ENCODE measurements around the gene STX7.
A peak's percentile ranks its signal among the peaks of the same experiment; 100 is the strongest.

The STX7 gene

DNA sequence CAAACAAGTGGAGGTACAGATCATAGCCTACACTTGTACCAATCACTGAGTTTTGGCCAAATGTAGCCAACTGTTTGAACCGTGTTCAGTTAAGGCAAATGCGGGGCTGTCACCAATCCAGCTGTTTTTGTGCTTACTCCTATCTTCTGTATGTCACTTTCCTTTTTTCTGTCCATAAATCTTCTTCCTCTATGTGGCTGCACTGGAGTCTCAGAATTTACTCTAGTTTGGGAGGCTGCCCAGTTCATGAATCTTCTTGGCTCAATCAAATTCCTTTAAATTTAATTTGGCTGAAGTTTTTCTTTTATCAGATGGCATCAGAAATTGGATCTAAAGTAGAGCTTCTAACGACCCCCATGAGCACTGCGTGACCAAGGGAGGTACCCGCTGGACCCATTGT, 11.7 kb upstream of the STX7 start:
- Mint-ChIP-seq H3K36me3 (no peaks in the 10 kb centered on the region), H3K27me3 (peaks cover 3% of the 10 kb centered on the region), H3K9me3 (no peaks in the 10 kb centered on the region), H3K27ac (no peak overlapping the region), H3K4me3 (no peak overlapping the region), H3K4me1 (peaks cover 2% of the 10 kb centered on the region)
- no peak for DNase-seq (ENCODE audit: low spot score in 2 of 2)
- no peak for ATAC-seq (ENCODE audit: low read depth)

DNA sequence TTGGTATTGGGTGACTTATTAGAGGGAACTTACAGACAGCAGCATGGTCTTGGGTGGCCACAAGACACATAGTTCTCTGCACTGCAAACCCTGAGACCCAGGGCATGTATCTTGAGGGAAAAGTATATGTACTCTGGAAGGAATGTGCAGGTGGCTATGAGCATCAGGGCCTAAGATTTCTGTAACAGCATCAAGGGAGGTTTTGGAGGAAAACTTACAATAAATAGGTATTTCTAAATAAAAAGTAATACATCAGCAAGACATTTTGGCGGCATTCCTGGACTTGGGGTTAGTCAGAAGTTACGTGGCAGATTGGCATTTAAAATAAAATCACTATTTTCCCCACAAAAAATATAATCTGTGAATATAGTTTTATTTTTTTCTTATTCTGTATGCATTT, 8.0 kb upstream of the STX7 start:
- no peak for ATAC-seq (ENCODE audit: low read depth)
- H3K27me3 Mint-ChIP-seq: no peaks in the 10 kb centered on the region

DNA sequence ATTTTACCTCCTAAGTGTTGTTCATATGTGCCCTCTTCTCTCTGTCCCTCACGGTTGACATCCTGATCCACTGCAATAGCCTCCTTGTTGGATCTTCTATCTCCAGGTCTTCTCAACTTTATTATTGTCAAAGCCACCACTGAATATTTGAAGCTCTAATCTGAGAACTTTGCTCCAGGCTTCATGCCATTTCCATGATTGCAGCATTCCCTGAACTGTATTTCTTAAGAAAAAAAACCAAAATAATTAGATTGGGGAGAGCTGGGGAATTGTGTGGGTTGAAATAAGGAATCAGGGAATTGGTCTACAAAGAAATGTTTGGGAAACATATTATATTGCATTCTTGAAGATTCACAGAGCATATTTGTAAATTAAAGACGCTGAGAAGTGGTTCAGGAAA, 2.5 kb upstream of the STX7 start:
- no peaks in the 10 kb centered on the region for H3K27me3 Mint-ChIP-seq
- H3K4me3 Mint-ChIP-seq: no peak overlapping the region
- no peak overlapping the region for H3K27ac Mint-ChIP-seq
- no peak for DNase-seq (ENCODE audit: low spot score in 2 of 2)
- ATAC-seq (ENCODE audit: low read depth): no peak
- H3K36me3 Mint-ChIP-seq: peaks cover 10% of the 10 kb centered on the region
- peaks cover 25% of the 10 kb centered on the region for H3K4me1 Mint-ChIP-seq
- no peaks in the 10 kb centered on the region for H3K9me3 Mint-ChIP-seq

More for the DNA sequence above, 8.0 kb upstream of the STX7 start:
- no peak overlapping the region for H3K4me3 Mint-ChIP-seq
- no peaks in the 10 kb centered on the region for H3K36me3 Mint-ChIP-seq
- DNase-seq (ENCODE audit: low spot score in 2 of 2): no peak
- no peaks in the 10 kb centered on the region for H3K4me1 Mint-ChIP-seq
- no peak overlapping the region for H3K27ac Mint-ChIP-seq
- H3K9me3 Mint-ChIP-seq: no peaks in the 10 kb centered on the region

DNA sequence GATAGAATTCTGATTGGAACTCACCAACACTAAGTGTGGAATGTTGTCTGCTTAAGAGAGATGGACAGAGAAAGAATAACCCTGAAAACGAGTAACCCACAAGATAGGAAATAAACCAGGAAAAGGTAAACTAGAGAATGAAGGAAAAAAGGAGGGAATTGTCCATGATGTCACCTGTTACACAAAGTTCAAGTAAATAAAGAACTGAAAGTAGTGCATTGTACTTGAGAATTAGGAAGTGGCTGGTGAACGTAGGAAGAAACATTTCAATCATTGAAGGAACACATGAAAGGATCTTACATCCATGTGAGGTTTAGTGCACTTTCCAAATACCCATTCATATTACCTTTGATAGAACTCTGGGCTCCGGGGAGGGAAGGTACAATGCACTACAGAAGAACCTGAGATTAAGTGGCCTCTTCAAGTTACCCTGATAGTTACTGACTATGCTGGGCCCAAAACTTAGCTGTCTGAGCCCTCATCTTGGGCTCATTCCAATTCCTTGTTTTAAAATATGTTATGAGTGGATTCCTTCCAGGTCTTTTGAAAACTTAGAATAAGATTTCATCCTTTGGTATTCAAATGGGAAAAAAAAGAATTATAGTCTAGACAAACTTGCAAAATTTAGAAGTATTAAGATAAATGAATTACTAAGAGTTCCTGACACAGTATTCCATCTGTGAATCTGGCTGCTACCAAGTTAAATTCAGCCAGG, 1.1 kb upstream of the STX7 start:
- peak overlapping the region; percentile 90 for H3K27ac Mint-ChIP-seq
- no peaks in the 10 kb centered on the region for H3K9me3 Mint-ChIP-seq
- no peak for DNase-seq (ENCODE audit: low spot score in 2 of 2)
- peak overlapping the region; percentile 99 for H3K4me3 Mint-ChIP-seq
- no peaks in the 10 kb centered on the region for H3K27me3 Mint-ChIP-seq
- ATAC-seq (ENCODE audit: low read depth): no peak
- peaks cover 32% of the 10 kb centered on the region for H3K4me1 Mint-ChIP-seq
- H3K36me3 Mint-ChIP-seq: peaks cover 12% of the 10 kb centered on the region

DNA sequence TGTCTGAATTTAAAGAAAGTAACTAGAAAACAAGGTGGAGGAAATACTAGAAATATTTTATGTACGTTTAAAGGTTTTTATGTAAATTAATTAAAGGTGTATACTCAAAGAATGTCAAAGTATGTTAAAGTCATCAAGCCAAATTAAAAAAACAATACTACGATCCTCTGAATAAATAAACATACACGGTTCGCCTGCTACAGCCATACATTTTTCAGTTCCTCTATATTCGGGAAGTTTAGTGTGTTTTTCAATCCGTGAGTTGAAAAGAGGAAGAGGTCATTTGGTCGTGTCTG, 626 bp downstream of the STX7 start:
- H3K36me3 Mint-ChIP-seq: peaks cover 26% of the 10 kb centered on the region
- no peaks in the 10 kb centered on the region for H3K27me3 Mint-ChIP-seq
- peak overlapping the region; percentile 90 for H3K27ac Mint-ChIP-seq
- H3K9me3 Mint-ChIP-seq: no peaks in the 10 kb centered on the region
- no peak for DNase-seq (ENCODE audit: low spot score in 2 of 2)
- H3K4me1 Mint-ChIP-seq: peaks cover 49% of the 10 kb centered on the region
- ATAC-seq (ENCODE audit: low read depth): no peak
- H3K4me3 Mint-ChIP-seq: peak overlapping the region; percentile 99

DNA sequence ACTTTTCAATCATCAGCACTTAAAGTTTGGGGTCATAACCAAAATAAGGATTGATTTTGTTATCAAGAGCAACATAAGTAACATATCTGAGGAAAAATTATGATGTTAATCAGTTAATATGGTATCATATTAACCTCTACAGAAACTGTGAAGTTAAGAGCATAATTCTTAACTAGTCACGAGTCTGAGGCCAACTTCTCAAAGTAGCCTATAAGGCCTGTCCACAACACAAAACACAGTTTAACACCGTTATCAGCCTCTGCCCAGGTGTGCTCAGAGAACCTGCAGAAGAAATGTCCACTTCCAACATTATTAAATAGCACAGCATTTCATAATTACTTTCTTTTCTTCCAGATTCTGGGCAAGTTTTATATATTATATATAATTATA, 1.1 kb downstream of the STX7 start:
- H3K36me3 Mint-ChIP-seq: peaks cover 29% of the 10 kb centered on the region
- DNase-seq (ENCODE audit: low spot score in 2 of 2) (no peak), ATAC-seq (ENCODE audit: low read depth) (no peak)
- H3K27me3 Mint-ChIP-seq: no peaks in the 10 kb centered on the region
- H3K9me3 Mint-ChIP-seq: no peaks in the 10 kb centered on the region
- H3K4me3 Mint-ChIP-seq: peak overlapping the region; percentile 99
- H3K27ac Mint-ChIP-seq: peak overlapping the region; percentile 90
- H3K4me1 Mint-ChIP-seq: peaks cover 52% of the 10 kb centered on the region

DNA sequence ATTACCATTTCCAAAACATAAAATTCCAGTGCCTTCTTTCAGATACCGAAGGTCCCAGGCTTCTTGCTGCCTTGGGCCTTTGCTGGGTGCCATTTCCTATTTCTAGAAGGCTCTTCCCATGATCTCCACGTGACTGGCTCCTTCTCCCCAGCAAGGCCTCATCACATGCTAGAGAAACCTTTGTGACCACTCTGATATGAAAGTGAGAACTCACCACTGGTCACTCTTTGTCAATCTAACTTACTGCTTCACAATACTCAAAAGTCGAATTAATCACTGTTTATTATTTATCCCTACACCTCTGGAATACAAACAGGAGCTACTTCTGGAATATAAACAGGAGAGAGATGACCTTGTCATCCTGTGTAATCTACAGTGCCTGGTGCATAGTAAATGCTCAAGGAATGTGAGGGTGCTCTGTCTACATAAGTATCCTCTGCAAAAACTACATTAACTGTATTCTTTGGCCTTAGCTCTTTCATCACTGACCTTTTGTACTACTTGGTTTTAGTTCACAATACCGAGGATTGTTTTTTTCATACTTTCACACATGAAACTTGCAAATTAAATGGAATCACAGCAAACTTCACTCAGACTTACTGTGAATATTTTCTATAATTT, 1.6 kb downstream of the STX7 start:
- DNase-seq (ENCODE audit: low spot score in 2 of 2) (no peak), ATAC-seq (ENCODE audit: low read depth) (no peak)
- Mint-ChIP-seq H3K9me3 (no peaks in the 10 kb centered on the region), H3K4me1 (peaks cover 57% of the 10 kb centered on the region), H3K27me3 (no peaks in the 10 kb centered on the region), H3K4me3 (peak overlapping the region; percentile 99), H3K27ac (peak overlapping the region; percentile 90), H3K36me3 (peaks cover 34% of the 10 kb centered on the region)

DNA sequence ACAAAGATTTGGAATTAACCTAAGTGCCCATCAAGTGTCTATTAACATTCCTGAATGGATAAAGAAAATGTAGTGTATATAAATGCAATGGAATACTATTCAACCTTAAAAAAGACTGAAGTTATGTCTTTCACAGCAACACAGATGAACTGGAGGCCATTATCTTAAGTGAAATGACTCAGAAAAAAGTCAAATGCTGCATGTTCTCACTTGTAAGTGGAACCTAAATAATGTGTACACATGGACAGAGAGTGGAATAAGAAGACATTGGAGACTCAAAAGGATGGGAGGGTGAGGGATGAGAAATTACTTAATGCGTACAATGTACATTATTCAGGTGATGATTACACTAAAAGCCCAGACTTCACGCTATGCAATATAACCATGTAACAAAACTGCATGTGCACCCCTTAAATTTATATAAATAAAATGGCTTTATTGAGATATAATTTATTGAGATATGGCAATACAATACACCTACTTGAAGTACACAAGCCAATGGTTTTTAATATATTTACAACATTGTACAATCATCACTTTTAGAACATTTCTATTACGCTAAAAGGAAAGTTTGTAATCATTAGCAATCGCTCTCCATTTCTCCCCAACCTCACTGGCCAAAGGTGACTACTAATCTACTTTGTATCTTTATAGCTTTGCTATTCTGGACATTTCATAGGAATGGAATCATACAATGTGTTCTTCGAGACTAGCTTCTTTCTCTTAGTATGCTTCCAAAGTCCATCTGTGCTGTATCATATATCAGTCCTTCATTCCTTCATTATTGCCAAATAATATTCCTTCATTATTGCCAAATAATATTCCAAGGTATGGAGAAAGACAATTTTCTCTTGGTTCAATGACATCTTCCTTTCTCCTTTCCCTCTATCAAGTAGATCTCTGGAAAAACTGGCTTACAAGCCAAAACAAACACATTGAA, 5.8 kb downstream of the STX7 start:
- DNase-seq (ENCODE audit: low spot score in 2 of 2) (no peak), ATAC-seq (ENCODE audit: low read depth) (no peak)
- Mint-ChIP-seq H3K36me3 (peaks cover 44% of the 10 kb centered on the region), H3K27ac (peak overlapping the region; percentile 70), H3K27me3 (no peaks in the 10 kb centered on the region), H3K4me3 (peak overlapping the region; percentile 72), H3K4me1 (peaks cover 62% of the 10 kb centered on the region), H3K9me3 (no peaks in the 10 kb centered on the region)

DNA sequence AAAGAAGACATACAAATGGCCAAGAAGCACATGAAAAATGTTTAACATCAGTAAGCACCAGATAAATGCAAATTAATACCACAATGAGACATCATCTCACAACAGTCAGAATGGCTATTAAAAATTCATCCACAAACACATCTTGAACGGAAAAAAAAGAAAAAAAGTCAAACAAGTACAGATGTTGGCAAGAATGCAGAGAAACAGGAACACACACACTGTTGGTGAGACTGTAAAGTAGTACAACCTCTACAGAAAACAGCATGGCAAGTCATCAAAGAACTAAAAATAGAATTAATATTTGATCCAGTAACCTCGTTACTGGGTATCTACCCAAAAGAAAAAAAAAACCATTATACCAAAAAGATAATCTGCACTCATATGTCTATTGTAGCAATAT, 6.5 kb downstream of the STX7 start:
- H3K4me1 Mint-ChIP-seq: peaks cover 66% of the 10 kb centered on the region
- ATAC-seq (ENCODE audit: low read depth): no peak
- peak overlapping the region; percentile 72 for H3K4me3 Mint-ChIP-seq
- H3K9me3 Mint-ChIP-seq: no peaks in the 10 kb centered on the region
- H3K27ac Mint-ChIP-seq: peak overlapping the region; percentile 70
- peaks cover 49% of the 10 kb centered on the region for H3K36me3 Mint-ChIP-seq
- no peaks in the 10 kb centered on the region for H3K27me3 Mint-ChIP-seq
- DNase-seq (ENCODE audit: low spot score in 2 of 2): no peak

DNA sequence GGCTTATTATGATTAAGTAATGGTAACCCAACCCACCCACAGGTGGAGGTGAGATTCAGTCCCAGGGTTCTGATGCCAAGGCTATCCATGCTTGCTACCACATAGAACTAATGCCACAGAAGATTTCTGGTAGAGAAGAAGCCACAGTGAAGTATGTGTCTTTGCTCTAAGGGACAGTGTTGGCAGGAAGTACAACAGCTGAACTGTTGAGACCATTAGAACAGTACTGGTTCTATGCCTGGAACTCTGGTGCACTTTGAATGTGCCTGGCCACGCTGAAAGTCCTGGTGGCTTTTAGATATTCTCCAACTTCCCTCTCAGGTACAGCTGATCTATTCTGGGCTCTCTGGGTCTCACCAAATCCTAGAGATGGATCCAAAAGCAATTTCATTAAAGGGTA, 7.8 kb downstream of the STX7 start:
- DNase-seq (ENCODE audit: low spot score in 2 of 2) (no peak), ATAC-seq (ENCODE audit: low read depth) (no peak)
- Mint-ChIP-seq H3K27me3 (no peaks in the 10 kb centered on the region), H3K9me3 (no peaks in the 10 kb centered on the region), H3K27ac (peak overlapping the region; percentile 70), H3K36me3 (peaks cover 46% of the 10 kb centered on the region), H3K4me3 (peak overlapping the region; percentile 59), H3K4me1 (peaks cover 67% of the 10 kb centered on the region)

DNA sequence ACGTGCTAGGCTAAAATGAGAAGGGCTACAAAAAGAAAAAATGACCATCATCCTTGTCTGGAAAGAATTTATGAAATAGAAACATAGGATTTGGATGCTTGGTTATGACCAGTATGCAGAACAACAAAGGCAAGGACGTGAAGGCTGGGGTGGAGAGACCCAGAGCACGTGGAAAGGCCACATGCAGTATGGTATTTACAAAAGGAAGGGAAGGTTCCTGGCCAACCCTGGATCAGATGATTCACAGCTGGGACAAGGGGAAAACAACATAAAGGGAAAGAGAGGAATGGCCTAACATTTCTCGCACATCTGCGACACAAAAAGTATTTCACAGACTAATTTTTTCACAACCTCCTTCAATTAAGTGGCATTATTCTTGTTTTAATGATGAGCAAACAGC, 8.2 kb downstream of the STX7 start:
- ATAC-seq (ENCODE audit: low read depth) (no peak), DNase-seq (ENCODE audit: low spot score in 2 of 2) (no peak)
- H3K4me3 Mint-ChIP-seq: peak overlapping the region; percentile 59
- H3K27ac Mint-ChIP-seq: peak overlapping the region; percentile 70
- peaks cover 49% of the 10 kb centered on the region for H3K36me3 Mint-ChIP-seq
- peaks cover 68% of the 10 kb centered on the region for H3K4me1 Mint-ChIP-seq
- H3K9me3 Mint-ChIP-seq: no peaks in the 10 kb centered on the region
- no peaks in the 10 kb centered on the region for H3K27me3 Mint-ChIP-seq

DNA sequence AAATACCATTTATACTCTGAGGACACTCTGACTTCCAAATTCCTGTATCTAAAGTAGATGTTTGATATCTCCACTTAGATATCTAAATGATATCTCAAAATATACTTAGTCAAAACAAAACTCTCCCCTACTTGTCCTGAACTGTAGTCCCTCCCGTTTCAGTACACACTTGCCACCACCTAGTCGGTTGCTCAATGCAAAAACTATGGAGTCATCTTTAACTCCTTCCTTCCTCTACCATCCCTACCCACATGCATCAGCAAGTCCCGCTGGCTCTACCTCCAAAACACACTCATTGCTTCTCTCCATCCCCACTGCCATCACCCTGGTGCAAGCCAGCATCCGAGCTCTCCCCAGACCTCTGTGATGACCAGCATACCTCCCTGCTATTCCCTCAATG, 13.2 kb downstream of the STX7 start:
- Mint-ChIP-seq H3K36me3 (peaks cover 45% of the 10 kb centered on the region), H3K27ac (peak overlapping the region; percentile 87), H3K4me3 (peak overlapping the region; percentile 78), H3K4me1 (peaks cover 57% of the 10 kb centered on the region), H3K9me3 (peaks cover 2% of the 10 kb centered on the region), H3K27me3 (no peaks in the 10 kb centered on the region)
- ATAC-seq (ENCODE audit: low read depth) (no peak), DNase-seq (ENCODE audit: low spot score in 2 of 2) (no peak)

DNA sequence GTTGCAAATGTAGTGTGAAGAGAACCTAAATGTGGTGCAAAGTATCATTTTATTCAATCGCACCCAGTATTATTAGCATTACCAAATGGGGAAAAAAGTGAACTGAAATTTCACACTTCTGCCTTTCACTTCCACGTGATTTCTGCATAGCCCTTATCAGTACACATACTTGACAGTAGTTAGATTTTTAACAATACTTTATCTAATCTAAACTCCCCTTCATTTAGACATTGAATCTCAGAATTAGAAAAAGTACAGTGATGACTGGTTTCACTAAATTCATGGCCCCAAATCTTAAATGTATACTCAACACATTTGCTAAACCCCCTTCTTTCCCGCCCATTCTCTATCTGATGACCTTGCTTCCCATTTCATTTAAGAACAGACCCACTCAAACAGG, 14.3 kb downstream of the STX7 start:
- Mint-ChIP-seq H3K36me3 (peaks cover 48% of the 10 kb centered on the region), H3K4me3 (peak overlapping the region; percentile 68), H3K27ac (peak overlapping the region; percentile 87), H3K9me3 (peaks cover 2% of the 10 kb centered on the region), H3K27me3 (no peaks in the 10 kb centered on the region), H3K4me1 (peaks cover 55% of the 10 kb centered on the region)
- ATAC-seq (ENCODE audit: low read depth) (peak; percentile 87), DNase-seq (ENCODE audit: low spot score in 2 of 2) (peak in 1 of 2 donors; percentile 25)

DNA sequence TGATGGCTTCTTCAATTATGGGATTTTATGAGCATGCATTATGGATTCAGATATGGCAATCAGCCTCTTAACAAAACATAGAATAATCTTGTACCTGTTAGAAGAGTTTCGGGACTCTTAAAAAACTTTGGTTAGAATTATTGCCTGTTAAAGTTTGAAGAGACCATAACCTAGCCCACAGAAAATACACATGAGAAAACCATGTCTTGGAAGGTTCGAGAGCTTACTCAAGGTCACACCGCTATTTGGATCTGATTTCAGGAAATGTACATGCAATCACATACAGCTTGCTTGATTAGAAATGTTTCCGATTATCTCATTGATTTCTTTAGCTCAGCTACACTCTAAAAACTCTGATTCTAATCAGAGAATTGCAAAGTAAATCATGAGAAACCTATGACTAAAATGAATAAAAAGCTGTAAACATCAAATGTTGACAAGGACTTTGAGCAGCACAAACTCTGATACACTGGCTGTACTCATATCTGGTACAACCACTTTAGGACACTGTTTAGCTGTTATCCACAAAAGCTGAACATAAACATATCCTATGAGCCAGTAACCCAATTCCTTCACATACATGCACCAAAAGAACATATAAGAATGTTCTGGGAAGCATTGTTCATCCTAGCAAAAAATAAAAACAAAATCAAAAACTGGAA, 16.3 kb downstream of the STX7 start:
- Mint-ChIP-seq H3K4me1 (peaks cover 56% of the 10 kb centered on the region), H3K27ac (peak overlapping the region; percentile 41), H3K4me3 (no peak overlapping the region), H3K9me3 (peaks cover 4% of the 10 kb centered on the region), H3K36me3 (peaks cover 43% of the 10 kb centered on the region), H3K27me3 (no peaks in the 10 kb centered on the region)
- DNase-seq (ENCODE audit: low spot score in 2 of 2) (no peak), ATAC-seq (ENCODE audit: low read depth) (no peak)

Measured in memory B cell (primary cell).